ENCODE results near the gene TM9SF3. TPM values are rescaled to one million over a fixed set of nuclear protein-coding genes. Genes with fewer than 3 reads are reported as not detected.

The TM9SF3 gene
- total and polyA plus RNA-seq, 2 donors (not counting 1 experiment from before 2014, with no cell fraction given): 6.9 to 63.4 TPM

GRCh38 chr10:96560489-96560888 is 26.3 kb downstream of the TM9SF3 start:
- DNase-seq (no peak), ATAC-seq (ENCODE audit: low read depth) (no peak)
- Mint-ChIP-seq H3K9me3 (ENCODE audit: insufficient read depth) (no peaks in the 10 kb centered on the region), H3K4me1 (no peaks in the 10 kb centered on the region), H3K27me3 (no peaks in the 10 kb centered on the region), H3K27ac (no peak overlapping the region), H3K4me3 (no peak overlapping the region)
- TF ChIP-seq, protein P1, sequence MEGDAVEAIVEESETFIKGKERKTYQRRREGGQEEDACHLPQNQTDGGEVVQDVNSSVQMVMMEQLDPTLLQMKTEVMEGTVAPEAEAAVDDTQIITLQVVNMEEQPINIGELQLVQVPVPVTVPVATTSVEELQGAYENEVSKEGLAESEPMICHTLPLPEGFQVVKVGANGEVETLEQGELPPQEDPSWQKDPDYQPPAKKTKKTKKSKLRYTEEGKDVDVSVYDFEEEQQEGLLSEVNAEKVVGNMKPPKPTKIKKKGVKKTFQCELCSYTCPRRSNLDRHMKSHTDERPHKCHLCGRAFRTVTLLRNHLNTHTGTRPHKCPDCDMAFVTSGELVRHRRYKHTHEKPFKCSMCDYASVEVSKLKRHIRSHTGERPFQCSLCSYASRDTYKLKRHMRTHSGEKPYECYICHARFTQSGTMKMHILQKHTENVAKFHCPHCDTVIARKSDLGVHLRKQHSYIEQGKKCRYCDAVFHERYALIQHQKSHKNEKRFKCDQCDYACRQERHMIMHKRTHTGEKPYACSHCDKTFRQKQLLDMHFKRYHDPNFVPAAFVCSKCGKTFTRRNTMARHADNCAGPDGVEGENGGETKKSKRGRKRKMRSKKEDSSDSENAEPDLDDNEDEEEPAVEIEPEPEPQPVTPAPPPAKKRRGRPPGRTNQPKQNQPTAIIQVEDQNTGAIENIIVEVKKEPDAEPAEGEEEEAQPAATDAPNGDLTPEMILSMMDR (IDR thresholded peaks at IDR 0.05): no peak
- no peak for TF ChIP-seq EZH2 (IDR thresholded peaks at IDR 0.05; ENCODE audit: borderline replicate concordance, insufficient read depth, low read depth, low read length, poor library complexity, severe bottlenecking)
- H3K4me3 ChIP-seq (ENCODE audit: control extremely low read depth in 1 of 5, extremely low read depth in 1 of 5, insufficient read depth in 1 of 5, low read depth in 2 of 5, low read length in 4 of 5): no peak overlapping the region
- ChIA-PET POLR2A (no interaction called here), CTCF (no interaction called here)
- peaks cover 15 to 43% of the 10 kb centered on the region in 2 experiments for H3K36me3 ChIP-seq (replicated peaks in 1 of 2; ENCODE audit: control extremely low read depth in 1 of 2, control insufficient read depth in 1 of 2, extremely low read depth in 1 of 2, insufficient read depth in 2 of 2, low read length in 1 of 2)
- no peak overlapping the region for H3K27ac ChIP-seq (ENCODE audit: low read length in 2 of 2)
- H4K20me1 ChIP-seq (ENCODE audit: control insufficient read depth, insufficient read depth, low read length, poor library complexity, severe bottlenecking): no peaks in the 10 kb centered on the region
- H3K9me3 ChIP-seq (ENCODE audit: control extremely low read depth in 1 of 3, control insufficient read depth in 2 of 3, insufficient read depth in 1 of 3, low read length in 2 of 3): no peaks in the 10 kb centered on the region
- no peaks in the 10 kb centered on the region for H3K4me1 ChIP-seq (ENCODE audit: control insufficient read depth in 2 of 2, insufficient read depth in 2 of 2, low read length in 2 of 2)
- H2AFZ ChIP-seq (ENCODE audit: insufficient read depth, low read depth, low read length, poor library complexity, severe bottlenecking): no peak overlapping the region
- intact Hi-C loops (cut with micrococcal nuclease): no loop called here
- H3K4me2 ChIP-seq (replicated peaks; ENCODE audit: low read depth, low read length, poor library complexity, severe bottlenecking): no peak overlapping the region
- no peaks in the 10 kb centered on the region for H3K27me3 ChIP-seq (replicated peaks in 1 of 4; ENCODE audit: control extremely low read depth in 1 of 4, control insufficient read depth in 3 of 4, insufficient read depth in 4 of 4, low read length in 3 of 4)
- 100% methylated on average over 1 of the region's 2 CpGs for whole genome bisulfite sequencing (ENCODE audit: insufficient coverage)
- H3K9ac ChIP-seq (ENCODE audit: low read length): no peak overlapping the region
- H3K79me2 ChIP-seq (ENCODE audit: control insufficient read depth, insufficient read depth, low read length): peaks cover 8% of the 10 kb centered on the region

- CTCF ChIA-PET: interaction anchor here (1.2 to 2.0 kb wide), 2 partner anchors 10 to 160 kb away, joined by 3 to 7 read pairs; no protein-coding TSS in a partner anchor
- no peak for ATAC-seq (ENCODE audit: low read depth)
These were observed 30.8 kb downstream of the TM9SF3 start for GRCh38 chr10:96556003-96556402.

More at GRCh38 chr10:96556003-96556402, 30.8 kb downstream of the TM9SF3 start:
- Histone ChIP-seq H3K9ac (ENCODE audit: low read length) (no peak overlapping the region), H3K4me3 (ENCODE audit: control extremely low read depth in 1 of 5, extremely low read depth in 1 of 5, insufficient read depth in 1 of 5, low read depth in 2 of 5, low read length in 4 of 5) (no peak overlapping the region), H3K4me1 (ENCODE audit: control insufficient read depth in 2 of 2, insufficient read depth in 2 of 2, low read length in 2 of 2) (no peaks in the 10 kb centered on the region), H3K79me2 (ENCODE audit: control insufficient read depth, insufficient read depth, low read length) (peaks cover 5% of the 10 kb centered on the region), H3K4me2 (replicated peaks; ENCODE audit: low read depth, low read length, poor library complexity, severe bottlenecking) (no peak overlapping the region), H3K27me3 (replicated peaks in 1 of 4; ENCODE audit: control extremely low read depth in 1 of 4, control insufficient read depth in 3 of 4, insufficient read depth in 4 of 4, low read length in 3 of 4) (no peaks in the 10 kb centered on the region), H3K27ac (ENCODE audit: low read length in 2 of 2) (no peak overlapping the region), H3K36me3 (replicated peaks in 1 of 2; ENCODE audit: control extremely low read depth in 1 of 2, control insufficient read depth in 1 of 2, extremely low read depth in 1 of 2, insufficient read depth in 2 of 2, low read length in 1 of 2) (peaks cover 22 to 62% of the 10 kb centered on the region in 2 experiments), H2AFZ (ENCODE audit: insufficient read depth, low read depth, low read length, poor library complexity, severe bottlenecking) (no peak overlapping the region), H4K20me1 (ENCODE audit: control insufficient read depth, insufficient read depth, low read length, poor library complexity, severe bottlenecking) (no peaks in the 10 kb centered on the region), H3K9me3 (ENCODE audit: control extremely low read depth in 1 of 3, control insufficient read depth in 2 of 3, insufficient read depth in 1 of 3, low read length in 2 of 3) (no peaks in the 10 kb centered on the region)
- no peaks in the 10 kb centered on the region for H3K9me3 Mint-ChIP-seq (ENCODE audit: insufficient read depth)
- no peaks in the 10 kb centered on the region for H3K4me1 Mint-ChIP-seq
- H3K27me3 Mint-ChIP-seq: no peaks in the 10 kb centered on the region
- TF ChIP-seq, protein P1 (IDR thresholded peaks at IDR 0.05): peak; percentile 15
- no peak for TF ChIP-seq EZH2 (IDR thresholded peaks at IDR 0.05; ENCODE audit: borderline replicate concordance, insufficient read depth, low read depth, low read length, poor library complexity, severe bottlenecking)
- WGBS (ENCODE audit: insufficient coverage): no CpG with 5 or more reads among the region's 1 CpG
- H3K27ac Mint-ChIP-seq: no peak overlapping the region
- POLR2A ChIA-PET: no interaction called here
- DNase-seq: no peak
- intact Hi-C loops (cut with micrococcal nuclease): no loop called here
- H3K4me3 Mint-ChIP-seq: no peak overlapping the region
